ENCODE measurements around the gene SIRT6.

Gene SIRT6

DNA sequence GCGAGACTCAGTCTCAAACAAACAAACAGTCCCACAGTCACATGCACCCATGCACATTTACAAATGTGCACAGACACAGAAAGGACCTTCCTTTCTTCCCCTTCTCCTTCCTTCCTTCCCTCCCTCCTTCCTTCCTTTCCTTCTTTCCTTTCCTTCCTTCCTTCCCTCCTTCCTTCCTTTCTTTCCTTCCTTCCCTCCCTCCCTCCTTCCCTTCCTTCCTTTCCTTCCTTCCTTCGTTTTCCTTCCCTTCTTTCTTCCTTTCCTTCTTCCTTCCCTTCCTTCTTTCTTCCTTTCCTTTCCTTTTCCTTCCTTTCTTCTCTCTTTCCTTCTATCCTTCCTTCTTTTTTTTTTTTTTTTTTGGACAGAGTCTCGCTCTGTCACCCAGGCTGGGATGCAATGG lies 30.8 kb upstream of the SIRT6 start:
- Mint-ChIP-seq H3K27me3 (no peaks in the 10 kb centered on the region), H3K4me1 (ENCODE audit: low read depth) (peaks cover 7% of the 10 kb centered on the region), H3K4me3 (no peak overlapping the region), H3K27ac (no peak overlapping the region), H3K36me3 (ENCODE audit: low read depth) (no peaks in the 10 kb centered on the region), H3K9me3 (peaks cover 6% of the 10 kb centered on the region)
- DNase-seq = no peak

DNA sequence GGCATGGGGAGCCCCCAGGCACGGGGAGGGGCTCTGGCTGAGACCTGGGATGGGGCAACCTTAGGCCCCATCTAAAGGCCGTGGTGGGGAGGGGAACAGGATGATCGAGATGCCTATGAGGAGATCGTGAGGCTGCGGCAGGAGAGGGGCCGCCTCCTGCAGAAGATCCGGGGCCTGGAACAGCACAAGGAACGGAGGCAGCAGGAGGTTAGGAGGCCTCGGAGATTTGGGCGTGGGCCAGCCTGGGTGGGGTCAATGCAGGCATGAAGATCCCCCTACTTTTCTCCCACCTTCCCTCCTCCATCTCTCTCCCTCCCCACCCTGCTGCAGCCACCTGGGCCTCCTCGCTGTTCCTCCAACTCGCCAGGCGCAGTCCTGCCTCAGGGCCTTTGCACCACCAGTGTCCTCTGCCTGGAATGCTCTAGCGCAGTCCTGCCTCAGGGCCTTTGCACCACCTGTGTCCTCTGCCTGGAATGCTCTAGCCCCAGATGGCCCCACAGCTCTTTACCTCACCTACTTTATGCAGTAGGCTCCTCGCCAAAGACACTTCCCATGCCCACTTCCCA lies 27.9 kb upstream of the SIRT6 start:
- no peaks in the 10 kb centered on the region for H3K9me3 Mint-ChIP-seq
- no peak overlapping the region for H3K27ac Mint-ChIP-seq
- peaks cover 7% of the 10 kb centered on the region for H3K4me1 Mint-ChIP-seq (ENCODE audit: low read depth)
- H3K27me3 Mint-ChIP-seq = no peaks in the 10 kb centered on the region
- no peak overlapping the region for H3K4me3 Mint-ChIP-seq
- DNase-seq = no peak
- H3K36me3 Mint-ChIP-seq (ENCODE audit: low read depth) = no peaks in the 10 kb centered on the region

DNA sequence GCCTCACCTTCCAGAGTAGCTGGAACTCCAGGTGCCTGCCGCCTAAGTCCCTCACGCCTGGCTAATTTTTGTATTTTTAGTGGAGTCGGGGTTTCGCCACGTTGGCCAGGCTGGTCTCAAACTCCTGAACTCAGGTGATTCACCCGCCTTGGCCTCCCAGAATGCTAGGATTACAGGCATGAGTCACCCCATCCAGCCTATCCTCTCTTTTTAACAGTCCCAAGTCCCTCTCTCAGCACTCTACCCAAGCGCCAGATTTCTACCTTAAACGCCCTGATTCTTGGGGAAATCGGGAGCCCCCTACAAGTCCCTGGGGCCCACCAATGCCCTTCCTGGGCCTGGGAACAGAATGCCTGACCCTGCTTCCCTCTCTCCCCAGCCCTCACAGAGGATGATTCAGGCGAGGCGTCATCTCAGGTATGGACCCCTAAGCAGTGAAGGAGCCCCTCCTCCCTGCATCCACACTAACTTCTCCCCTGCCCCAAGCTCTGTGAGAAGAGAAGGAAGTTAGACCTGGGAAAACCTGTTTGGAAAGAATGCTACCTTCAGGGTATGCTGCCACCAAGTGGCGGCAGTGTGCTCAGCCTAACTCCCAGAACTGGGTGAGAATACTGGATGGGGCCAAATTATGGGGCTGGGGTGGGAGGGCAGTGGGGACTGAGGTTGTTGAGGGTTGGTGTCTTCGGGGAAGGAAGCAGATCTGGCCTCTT lies 26.2 kb upstream of the SIRT6 start:
- no peak for DNase-seq
- no peak overlapping the region for H3K27ac Mint-ChIP-seq
- H3K4me3 Mint-ChIP-seq = no peak overlapping the region

DNA sequence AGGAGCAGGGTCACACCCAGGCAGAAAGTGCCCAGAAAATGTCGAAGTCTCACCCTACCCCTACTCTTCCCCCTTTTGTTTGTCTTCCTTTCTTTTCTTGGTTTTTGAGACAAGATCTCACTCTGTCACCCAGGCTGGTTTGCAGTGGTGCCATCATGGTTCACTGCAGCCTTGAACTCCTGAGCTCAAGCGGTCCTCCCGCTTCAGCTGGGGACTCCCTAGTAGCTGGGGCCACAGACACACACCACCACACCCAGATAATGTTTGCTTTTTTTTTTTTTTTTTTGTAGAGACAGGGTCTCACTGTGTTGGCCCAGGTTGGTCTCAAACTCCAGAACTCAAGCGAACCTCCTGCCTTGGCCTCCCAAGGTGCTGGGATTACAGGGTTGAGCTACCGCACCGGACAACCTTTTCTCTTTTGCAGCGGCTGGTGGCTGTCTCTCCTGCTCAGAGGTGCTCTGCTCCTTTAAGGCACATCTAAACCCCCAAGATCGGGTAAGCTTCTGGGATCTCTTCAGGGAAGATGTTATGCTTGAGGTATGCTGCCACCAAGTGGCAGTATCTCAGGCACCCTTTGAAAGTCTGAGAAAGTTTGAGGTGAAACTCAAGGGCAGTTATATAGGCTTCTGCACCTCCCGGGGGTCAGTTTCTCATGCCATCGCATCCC lies 24.6 kb upstream of the SIRT6 start:
- DNase-seq = no peak
- Mint-ChIP-seq H3K4me3 (no peak overlapping the region), H3K9me3 (no peaks in the 10 kb centered on the region), H3K27me3 (peaks cover 5% of the 10 kb centered on the region), H3K27ac (no peak overlapping the region), H3K4me1 (ENCODE audit: low read depth) (peaks cover 3% of the 10 kb centered on the region), H3K36me3 (ENCODE audit: low read depth) (no peaks in the 10 kb centered on the region)

More for the DNA sequence above, 26.2 kb upstream of the SIRT6 start:
- Mint-ChIP-seq H3K9me3 (no peaks in the 10 kb centered on the region), H3K4me1 (ENCODE audit: low read depth) (peaks cover 3% of the 10 kb centered on the region), H3K27me3 (peaks cover 5% of the 10 kb centered on the region), H3K36me3 (ENCODE audit: low read depth) (no peaks in the 10 kb centered on the region)

DNA sequence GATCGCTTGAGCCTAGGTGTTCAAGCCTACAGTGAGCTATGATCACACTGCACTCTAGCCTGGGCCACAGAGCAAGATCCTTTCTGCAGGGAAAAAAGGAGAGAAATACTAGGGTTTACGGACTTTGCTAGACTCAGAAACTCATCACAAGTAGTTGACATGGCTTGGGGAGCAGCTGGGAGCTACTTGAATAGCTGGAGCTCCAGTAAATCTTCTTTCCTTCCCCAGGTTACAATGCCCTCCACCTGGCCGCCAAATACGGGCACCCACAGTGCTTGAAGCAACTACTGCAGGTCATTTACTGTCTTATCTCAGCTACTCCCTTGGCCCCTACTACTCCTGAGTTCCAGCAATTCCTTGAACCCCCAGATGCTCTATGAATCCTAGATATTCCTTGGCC lies 19.4 kb upstream of the SIRT6 start:
- Mint-ChIP-seq H3K27ac (no peak overlapping the region), H3K4me1 (ENCODE audit: low read depth) (peaks cover 14% of the 10 kb centered on the region), H3K27me3 (peaks cover 35% of the 10 kb centered on the region), H3K4me3 (no peak overlapping the region), H3K36me3 (ENCODE audit: low read depth) (no peaks in the 10 kb centered on the region), H3K9me3 (peaks cover 10% of the 10 kb centered on the region)
- DNase-seq = no peak

DNA sequence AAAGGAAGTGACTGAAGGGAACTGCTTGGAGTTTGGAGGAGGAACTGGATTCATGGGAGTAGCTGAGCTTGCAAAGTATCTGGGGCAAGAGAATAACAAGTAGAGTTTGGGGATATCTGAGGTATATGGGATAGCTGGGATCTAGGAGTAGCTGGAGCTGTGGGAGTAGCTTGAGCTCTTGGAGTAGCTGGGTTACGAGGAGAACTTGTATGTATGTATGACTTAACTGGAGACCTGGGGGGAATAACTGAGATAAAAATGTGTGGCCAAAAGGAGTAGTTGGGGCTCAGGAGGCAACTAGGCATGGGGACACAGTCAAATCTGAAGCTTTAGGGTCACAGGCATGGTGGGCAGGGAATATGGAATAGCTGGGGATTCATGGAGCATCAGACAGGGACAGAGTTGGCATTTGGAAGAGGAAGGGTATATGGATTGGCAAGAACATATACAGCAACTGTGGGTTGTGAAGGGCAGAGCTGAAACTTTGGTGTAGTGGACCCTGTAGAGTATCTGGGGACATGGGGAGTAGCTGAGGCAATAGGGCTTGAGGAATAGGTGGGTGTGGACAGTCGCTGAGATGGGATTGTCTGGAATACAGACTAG lies 18.7 kb upstream of the SIRT6 start:
- Mint-ChIP-seq H3K9me3 (peaks cover 10% of the 10 kb centered on the region), H3K4me3 (no peak overlapping the region), H3K4me1 (ENCODE audit: low read depth) (peaks cover 14% of the 10 kb centered on the region), H3K27ac (no peak overlapping the region), H3K27me3 (peaks cover 43% of the 10 kb centered on the region), H3K36me3 (ENCODE audit: low read depth) (no peaks in the 10 kb centered on the region)
- no peak for DNase-seq

DNA sequence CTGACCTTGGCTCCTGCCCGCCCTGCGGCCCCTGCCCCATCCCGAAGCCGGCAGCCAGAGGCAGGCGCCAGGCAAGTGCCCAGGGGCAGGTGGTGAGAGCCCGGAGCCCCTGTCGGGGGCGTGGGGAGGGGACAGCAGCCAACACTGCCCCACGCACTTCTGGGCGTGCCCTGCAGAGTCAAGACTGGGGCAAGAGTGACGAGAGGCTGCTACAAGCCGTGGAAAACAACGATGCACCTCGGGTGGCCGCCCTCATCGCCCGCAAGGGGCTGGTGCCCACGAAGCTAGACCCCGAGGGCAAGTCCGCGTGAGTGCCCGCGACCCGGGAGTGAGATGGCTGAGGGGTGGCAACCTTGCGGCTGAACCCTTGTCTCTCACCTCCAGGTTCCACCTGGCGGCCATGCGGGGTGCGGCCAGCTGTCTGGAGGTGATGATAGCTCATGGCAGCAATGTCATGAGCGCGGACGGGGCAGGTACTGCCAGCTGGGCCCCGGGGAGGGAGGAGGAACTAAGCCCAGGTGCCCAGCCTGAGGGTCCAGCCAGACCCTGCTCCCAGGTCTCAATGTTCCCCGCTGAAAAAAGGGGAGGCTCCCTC lies 17.4 kb upstream of the SIRT6 start:
- no peak for DNase-seq
- Mint-ChIP-seq H3K4me1 (ENCODE audit: low read depth) (peaks cover 14% of the 10 kb centered on the region), H3K27me3 (peaks cover 54% of the 10 kb centered on the region), H3K9me3 (peaks cover 10% of the 10 kb centered on the region), H3K36me3 (ENCODE audit: low read depth) (no peaks in the 10 kb centered on the region), H3K4me3 (no peak overlapping the region), H3K27ac (no peak overlapping the region)

DNA sequence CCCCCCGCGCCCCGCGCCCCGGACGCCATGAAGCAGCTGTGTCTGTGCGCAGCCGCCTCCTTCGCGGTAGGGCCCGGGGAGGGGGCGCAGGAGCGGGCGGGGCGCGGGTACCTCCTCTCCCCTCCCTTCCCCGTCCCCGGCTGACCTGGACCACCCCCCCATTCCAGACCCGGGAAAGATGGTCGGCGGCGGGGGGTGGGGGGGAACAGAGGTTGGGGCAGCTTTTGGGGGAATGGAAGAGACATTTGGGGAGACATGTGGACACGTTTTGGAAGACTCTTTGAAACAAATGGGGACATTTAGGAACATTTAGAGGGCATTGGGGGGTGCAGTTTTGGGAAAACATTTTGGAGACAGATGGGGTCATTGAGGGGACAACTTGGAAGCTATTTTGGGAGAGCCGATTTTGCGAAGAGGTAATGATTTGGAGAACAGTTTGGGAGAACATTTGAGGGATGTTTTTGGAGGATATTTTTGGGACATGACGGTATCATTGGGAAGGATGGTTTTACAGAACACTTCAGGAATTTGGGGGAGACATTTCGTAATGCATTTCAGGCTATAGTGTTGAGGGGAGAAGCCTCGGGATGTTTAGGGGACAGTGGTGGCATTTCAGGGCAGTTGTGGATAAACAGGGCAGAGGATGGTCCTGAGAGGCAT lies 16.2 kb upstream of the SIRT6 start:
- DNase-seq = no peak
- peaks cover 10% of the 10 kb centered on the region for H3K9me3 Mint-ChIP-seq
- peaks cover 11% of the 10 kb centered on the region for H3K4me1 Mint-ChIP-seq (ENCODE audit: low read depth)
- H3K27me3 Mint-ChIP-seq = peaks cover 62% of the 10 kb centered on the region
- H3K4me3 Mint-ChIP-seq = no peak overlapping the region
- no peaks in the 10 kb centered on the region for H3K36me3 Mint-ChIP-seq (ENCODE audit: low read depth)
- no peak overlapping the region for H3K27ac Mint-ChIP-seq

DNA sequence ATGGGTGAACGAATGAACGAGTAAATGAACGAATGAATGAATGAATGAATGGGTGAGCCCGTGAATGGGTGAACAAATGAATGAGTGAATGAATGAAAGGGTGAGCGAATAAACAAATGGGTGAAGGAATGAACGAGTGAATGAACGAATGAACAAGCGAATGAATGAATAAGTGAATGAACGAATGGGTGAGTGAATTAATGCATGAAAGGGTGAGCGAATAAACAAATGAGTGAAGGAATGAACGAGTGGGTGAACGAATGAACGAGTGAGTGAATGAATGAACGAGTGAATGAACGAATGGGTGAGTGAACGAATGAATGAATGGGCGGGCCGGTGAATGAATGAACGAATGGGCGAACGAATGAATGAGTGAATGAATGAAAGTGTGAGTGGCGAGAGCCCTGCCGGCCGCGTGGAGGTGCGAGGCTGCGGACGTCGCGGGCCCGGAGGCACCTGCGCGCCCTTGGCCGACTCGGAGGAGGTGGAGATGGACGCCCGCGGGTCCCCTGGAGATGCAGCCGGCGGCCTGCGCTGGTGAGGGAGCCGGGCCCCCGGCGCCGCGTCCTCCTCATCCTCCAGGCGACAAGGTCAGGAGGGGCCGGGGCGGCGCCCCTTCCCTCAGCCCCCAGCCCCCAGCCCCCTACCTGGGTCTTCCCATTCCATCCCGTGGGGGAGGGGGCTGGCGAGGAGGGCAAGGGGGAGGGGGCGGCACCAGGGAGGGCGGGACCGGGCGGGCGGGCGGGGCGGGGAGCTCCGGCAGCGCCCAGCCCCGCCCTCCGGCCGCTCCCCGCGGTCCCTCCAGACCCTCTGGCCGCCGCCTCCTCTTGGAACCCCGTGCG lies 15.5 kb upstream of the SIRT6 start:
- H3K27me3 Mint-ChIP-seq = peaks cover 67% of the 10 kb centered on the region
- H3K9me3 Mint-ChIP-seq = peaks cover 10% of the 10 kb centered on the region
- no peak for DNase-seq
- no peak overlapping the region for H3K4me3 Mint-ChIP-seq
- no peaks in the 10 kb centered on the region for H3K36me3 Mint-ChIP-seq (ENCODE audit: low read depth)
- peaks cover 11% of the 10 kb centered on the region for H3K4me1 Mint-ChIP-seq (ENCODE audit: low read depth)
- H3K27ac Mint-ChIP-seq = no peak overlapping the region

DNA sequence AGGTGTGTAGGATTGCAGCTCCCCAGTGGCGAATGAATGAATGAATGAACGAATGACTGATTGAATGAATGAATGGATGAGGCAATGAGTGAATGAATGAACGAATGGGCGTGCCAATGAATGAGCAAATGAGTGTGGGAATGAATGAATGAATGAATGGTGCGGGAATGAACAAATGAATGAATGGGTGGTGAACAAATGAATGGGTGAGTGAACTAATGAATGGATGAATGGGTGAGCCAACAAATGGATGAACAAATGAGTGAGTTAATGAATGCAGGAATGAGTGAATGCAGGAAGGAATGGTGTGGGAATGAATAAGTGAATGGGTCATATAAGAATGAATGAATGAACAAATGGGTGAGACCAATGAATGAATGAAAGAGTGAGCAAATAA lies 14.9 kb upstream of the SIRT6 start:
- H3K36me3 Mint-ChIP-seq (ENCODE audit: low read depth) = no peaks in the 10 kb centered on the region
- peaks cover 67% of the 10 kb centered on the region for H3K27me3 Mint-ChIP-seq
- peaks cover 11% of the 10 kb centered on the region for H3K4me1 Mint-ChIP-seq (ENCODE audit: low read depth)
- no peak overlapping the region for H3K4me3 Mint-ChIP-seq
- DNase-seq = no peak
- H3K9me3 Mint-ChIP-seq = peaks cover 10% of the 10 kb centered on the region
- H3K27ac Mint-ChIP-seq = no peak overlapping the region

DNA sequence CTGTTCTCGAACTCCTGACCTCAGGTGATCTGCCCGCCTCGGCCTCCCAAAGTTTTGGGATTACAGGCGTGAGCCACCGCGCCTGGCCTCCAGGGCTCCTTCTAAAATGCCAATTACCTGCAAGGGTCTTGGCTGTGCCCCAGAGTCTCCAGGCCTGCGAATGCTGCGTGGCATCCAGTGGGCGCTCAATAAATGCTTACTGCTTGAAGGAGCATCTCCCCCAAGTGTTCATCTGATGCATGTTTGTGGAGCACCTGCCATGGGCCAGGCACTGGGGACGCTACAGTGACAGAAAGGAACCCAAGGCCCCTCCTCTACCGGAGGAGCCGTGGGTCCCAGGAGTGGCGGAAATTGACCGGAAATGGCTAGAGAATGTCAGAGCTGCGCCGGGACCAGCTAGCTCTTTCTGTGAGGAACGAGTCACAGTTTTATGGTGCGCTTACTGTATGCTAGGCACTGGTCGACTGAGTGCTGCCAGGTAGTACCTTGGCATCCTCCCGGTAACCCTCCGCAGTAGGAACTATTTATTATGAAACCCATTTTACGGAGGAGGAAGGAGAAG lies 14.3 kb upstream of the SIRT6 start:
- no peak overlapping the region for H3K4me3 Mint-ChIP-seq
- H3K9me3 Mint-ChIP-seq = peaks cover 10% of the 10 kb centered on the region
- H3K4me1 Mint-ChIP-seq (ENCODE audit: low read depth) = peaks cover 11% of the 10 kb centered on the region
- H3K27me3 Mint-ChIP-seq = peaks cover 67% of the 10 kb centered on the region
- DNase-seq = no peak
- H3K36me3 Mint-ChIP-seq (ENCODE audit: low read depth) = no peaks in the 10 kb centered on the region
- H3K27ac Mint-ChIP-seq = no peak overlapping the region

DNA sequence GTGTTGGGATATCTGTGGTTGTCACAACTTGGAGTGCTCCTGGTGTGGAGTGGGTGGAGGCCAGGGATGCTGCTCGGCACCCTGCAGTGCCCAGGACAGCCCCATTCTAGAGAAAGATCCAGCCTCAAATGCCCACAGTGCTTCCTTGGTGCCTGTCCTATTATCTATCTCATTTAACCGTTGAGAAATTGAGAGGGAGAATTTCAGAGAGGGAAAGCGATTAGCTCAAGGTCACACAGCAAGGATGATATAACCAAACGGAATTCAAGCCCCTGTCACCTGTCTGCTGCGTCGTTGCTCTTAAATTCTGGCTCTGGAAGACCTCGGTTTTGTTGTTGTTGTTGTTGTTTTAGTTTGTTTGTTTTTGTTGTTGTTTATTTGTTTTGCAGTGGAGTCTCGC lies 13.6 kb upstream of the SIRT6 start:
- Mint-ChIP-seq H3K27me3 (peaks cover 64% of the 10 kb centered on the region), H3K9me3 (peaks cover 10% of the 10 kb centered on the region), H3K36me3 (ENCODE audit: low read depth) (no peaks in the 10 kb centered on the region), H3K4me3 (no peak overlapping the region), H3K4me1 (ENCODE audit: low read depth) (peaks cover 11% of the 10 kb centered on the region), H3K27ac (no peak overlapping the region)
- DNase-seq = no peak

DNA sequence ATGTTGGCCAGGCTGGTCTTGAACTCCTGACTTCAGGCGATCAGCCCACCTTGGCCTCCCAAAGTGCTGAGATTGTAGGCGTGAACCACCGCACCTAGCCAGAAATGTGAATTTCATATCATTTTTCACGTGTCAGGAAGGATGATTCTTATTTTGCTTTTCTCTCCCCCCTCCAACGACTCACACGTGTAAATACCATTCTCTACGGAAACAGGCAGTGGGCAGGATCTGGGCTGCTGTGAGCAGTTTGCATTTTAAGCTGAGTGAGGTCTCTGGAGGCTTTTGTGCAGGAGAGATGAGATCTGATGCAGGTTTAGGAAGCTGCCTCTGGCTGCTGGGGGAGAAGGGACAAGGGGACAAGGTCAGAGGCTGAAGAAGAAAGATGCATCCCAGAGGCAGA lies 12.0 kb upstream of the SIRT6 start:
- Mint-ChIP-seq H3K27me3 (peaks cover 56% of the 10 kb centered on the region), H3K9me3 (peaks cover 10% of the 10 kb centered on the region), H3K4me1 (ENCODE audit: low read depth) (peaks cover 11% of the 10 kb centered on the region), H3K36me3 (ENCODE audit: low read depth) (no peaks in the 10 kb centered on the region), H3K4me3 (no peak overlapping the region), H3K27ac (no peak overlapping the region)
- no peak for DNase-seq

Data from activated T-cell treated with anti-CD3 and anti-CD28 coated beads, Interleukin-2, amount 50 U/mL, for 24 hours (primary cell).